WTC11 (cell line): ENCODE data around the gene ZNF276. TPM values are rescaled to one million over a fixed set of nuclear protein-coding genes. Genes with fewer than 3 reads are reported as not detected.
A peak's percentile ranks its signal among the peaks of the same experiment; 100 is the strongest.

Source experiments
- ATAC-seq: fragments of 200-7000 bp; cut with Tn5 transposase; 2 replicates; pipeline ENCODE4 v1.10.0; 2021; ENCODE audit warnings: mild to moderate bottlenecking, moderate library complexity
- CTCF ChIA-PET: fragments of 300-600 bp; sonication (Branson Sonifier 250); formaldehyde crosslinking; loops from one replicate; lab custom pipeline; 2021; ENCODE audit warnings: antibody characterized with exemption; lab: Charles Lee
- POLR2A ChIA-PET: fragments of 350-600 bp; sonication (Branson Sonifier 250); formaldehyde crosslinking; loops from one replicate; lab custom pipeline; 2021; ENCODE audit warnings: antibody characterized with exemption; lab: Charles Lee
- DNase-seq: peaks from one replicate; pipeline ENCODE4 v3.0.0; 2021; ENCODE audit warnings: low spot score
- H3K27ac Mint-ChIP-seq: 2 replicates; pipeline ENCODE4 v1.8.0; 2021; ENCODE audit warnings: mixed read lengths
- H3K27me3 Mint-ChIP-seq: 2 replicates; pipeline ENCODE4 v1.8.0; 2021; ENCODE audit warnings: low read depth, mild to moderate bottlenecking, moderate library complexity, mixed read lengths
- H3K36me3 Mint-ChIP-seq: 2 replicates; pipeline ENCODE4 v1.8.0; 2021; ENCODE audit warnings: mixed read lengths
- H3K4me1 Mint-ChIP-seq: 2 replicates; pipeline ENCODE4 v1.8.0; 2022; ENCODE audit warnings: mixed read lengths
- H3K4me3 Mint-ChIP-seq: 2 replicates; pipeline ENCODE4 v1.8.0; 2021; ENCODE audit warnings: mild to moderate bottlenecking, moderate library complexity, mixed read lengths
- H3K9me3 Mint-ChIP-seq: 2 replicates; pipeline ENCODE4 v1.8.0; 2021; ENCODE audit warnings: mixed read lengths
- CREB1 ChIP-seq: sonication (generic); formaldehyde crosslinking; IDR thresholded peaks from 2 replicates; pipeline ENCODE4 v1.8.0; 2023; ENCODE audit warnings: mild to moderate bottlenecking, missing genetic modification reagents
- EMX1 ChIP-seq: fragments of 250-450 bp; sonication (Bioruptor Pico); IDR thresholded peaks from 2 replicates; pipeline ENCODE4 v1.8.0; 2021; ENCODE audit warnings: mild to moderate bottlenecking
- FOXK1 ChIP-seq: sonication (generic); formaldehyde crosslinking; IDR thresholded peaks from 2 replicates; pipeline ENCODE4 v1.8.0; 2022; ENCODE audit warnings: mild to moderate bottlenecking, moderate library complexity, missing genetic modification reagents
- JUN ChIP-seq: sonication (generic); formaldehyde crosslinking; IDR thresholded peaks from 2 replicates; pipeline ENCODE4 v1.8.0; 2023; ENCODE audit warnings: mild to moderate bottlenecking, missing genetic modification reagents
- KAT7 ChIP-seq: sonication (generic); formaldehyde crosslinking; IDR thresholded peaks from 2 replicates; pipeline ENCODE4 v1.8.1; 2023; ENCODE audit warnings: missing genetic modification reagents, mild to moderate bottlenecking, borderline replicate concordance
- MAX ChIP-seq: sonication (generic); formaldehyde crosslinking; IDR thresholded peaks from 2 replicates; pipeline ENCODE4 v1.8.0; 2022; ENCODE audit warnings: mild to moderate bottlenecking, missing genetic modification reagents
- MLX ChIP-seq: sonication (generic); formaldehyde crosslinking; IDR thresholded peaks from 2 replicates; pipeline ENCODE4 v1.8.1; 2023; ENCODE audit warnings: mild to moderate bottlenecking, missing genetic modification reagents, moderate library complexity
- MXD4 ChIP-seq: fragments of 250-450 bp; sonication (Bioruptor Pico); IDR thresholded peaks from 2 replicates; pipeline ENCODE4 v1.8.0; 2021; ENCODE audit warnings: mild to moderate bottlenecking, moderate library complexity, borderline replicate concordance
- NFATC4 ChIP-seq: fragments of 250-450 bp; sonication (Bioruptor Pico); IDR thresholded peaks from 2 replicates; pipeline ENCODE4 v1.9.0; 2021; ENCODE audit warnings: mild to moderate bottlenecking
- OVOL2 ChIP-seq: fragments of 250-450 bp; sonication (Bioruptor Pico); IDR thresholded peaks from 2 replicates; pipeline ENCODE4 v1.9.0; 2021; ENCODE audit warnings: mild to moderate bottlenecking, borderline replicate concordance
- RORB ChIP-seq: fragments of 250-450 bp; sonication (Bioruptor Pico); IDR thresholded peaks from 2 replicates; pipeline ENCODE4 v1.9.0; 2021; ENCODE audit warnings: mild to moderate bottlenecking
- USF1 ChIP-seq: sonication (generic); formaldehyde crosslinking; IDR thresholded peaks from 2 replicates; pipeline ENCODE4 v1.8.0; 2022; ENCODE audit warnings: mild to moderate bottlenecking, missing genetic modification reagents
- USF2 ChIP-seq: sonication (generic); formaldehyde crosslinking; IDR thresholded peaks from 2 replicates; pipeline ENCODE4 v1.8.1; 2023; ENCODE audit warnings: mild to moderate bottlenecking, missing genetic modification reagents, moderate library complexity
- ZBTB21 ChIP-seq: sonication (generic); formaldehyde crosslinking; IDR thresholded peaks from 2 replicates; pipeline ENCODE4 v1.8.1; 2023; ENCODE audit warnings: mild to moderate bottlenecking, missing genetic modification reagents, borderline replicate concordance
- ZNF121 ChIP-seq: sonication (generic); formaldehyde crosslinking; IDR thresholded peaks from 2 replicates; pipeline ENCODE4 v1.8.0; 2023; ENCODE audit warnings: missing genetic modification reagents
- ZNF138 ChIP-seq: sonication (generic); formaldehyde crosslinking; conservative IDR thresholded peaks from 2 replicates; pipeline ENCODE4 v1.8.1; 2022; ENCODE audit warnings: mild to moderate bottlenecking, moderate library complexity, missing genetic modification reagents
- ZNF423 ChIP-seq: fragments of 250-450 bp; sonication (Bioruptor Pico); IDR thresholded peaks from 2 replicates; pipeline ENCODE4 v2.1.2; 2022; ENCODE audit warnings: mild to moderate bottlenecking, moderate library complexity
- total RNA-seq: library from RNA; stranded (reverse); gene quantifications from 3 replicates; pipeline ENCODE4 v1.2.3, GENCODE V29; 2021
- TF ChIP-seq, protein P1 (sequence below): fragments of 250-450 bp; sonication (Bioruptor Pico); IDR thresholded peaks from 2 replicates; pipeline ENCODE4 v1.9.0; 2021; ENCODE audit warnings: moderate library complexity, mild to moderate bottlenecking, inconsistent platforms, borderline replicate concordance
- TF ChIP-seq, protein P2 (sequence below): sonication (generic); formaldehyde crosslinking; conservative IDR thresholded peaks from 2 replicates; pipeline ENCODE4 v1.8.1; 2022; ENCODE audit warnings: mild to moderate bottlenecking, missing genetic modification reagents
- TF ChIP-seq, protein P3 (sequence below): fragments of 250-450 bp; sonication (Bioruptor Pico); IDR thresholded peaks from 2 replicates; pipeline ENCODE4 v1.9.0; 2021; ENCODE audit warnings: mild to moderate bottlenecking
- TF ChIP-seq, protein P4 (sequence below): sonication (generic); formaldehyde crosslinking; IDR thresholded peaks from 2 replicates; pipeline ENCODE4 v1.8.0; 2023; ENCODE audit warnings: missing genetic modification reagents

The ZNF276 gene
- total RNA-seq, 1 experiment from 2014 or later, result 16.6 TPM

DNA sequence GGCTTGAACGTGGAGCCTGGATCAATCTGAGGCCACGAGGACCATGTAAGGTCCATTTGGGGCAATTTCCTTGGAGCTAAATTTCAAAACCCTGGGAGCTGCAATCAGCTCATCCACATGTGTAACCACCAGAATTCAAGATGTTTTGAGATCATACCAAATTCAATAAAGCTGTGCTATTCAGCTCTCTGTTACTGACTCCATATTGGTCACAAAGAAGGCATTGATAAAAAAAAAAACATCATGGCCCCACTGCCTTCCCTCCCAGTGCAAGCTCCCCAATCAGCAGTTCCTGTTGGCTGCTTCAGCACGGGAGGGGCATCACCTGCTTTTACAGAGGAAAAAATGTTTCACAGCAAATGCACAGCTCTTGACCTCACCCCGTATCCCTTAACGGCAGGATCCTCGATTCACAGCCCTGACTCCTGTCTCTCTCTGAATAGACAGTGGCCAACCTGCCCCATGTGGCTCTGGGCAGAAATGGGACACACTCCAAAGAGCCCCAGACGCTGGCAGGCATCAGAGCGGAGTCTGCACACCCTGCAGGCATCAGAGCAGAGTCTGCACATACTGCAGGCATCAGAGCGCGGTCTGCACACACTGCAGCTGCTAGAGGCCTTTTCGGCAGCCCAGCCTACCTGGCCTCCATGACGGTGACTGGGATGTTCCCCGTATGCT lies 58.0 kb downstream of the ZNF276 start:
- peaks cover 53% of the 10 kb centered on the region for H3K36me3 Mint-ChIP-seq
- no peak overlapping the region for H3K4me3 Mint-ChIP-seq
- CTCF ChIA-PET, result interaction anchor here (1.0 kb wide), 1 partner anchor 143 kb away, joined by 3 read pairs; no protein-coding TSS in a partner anchor

DNA sequence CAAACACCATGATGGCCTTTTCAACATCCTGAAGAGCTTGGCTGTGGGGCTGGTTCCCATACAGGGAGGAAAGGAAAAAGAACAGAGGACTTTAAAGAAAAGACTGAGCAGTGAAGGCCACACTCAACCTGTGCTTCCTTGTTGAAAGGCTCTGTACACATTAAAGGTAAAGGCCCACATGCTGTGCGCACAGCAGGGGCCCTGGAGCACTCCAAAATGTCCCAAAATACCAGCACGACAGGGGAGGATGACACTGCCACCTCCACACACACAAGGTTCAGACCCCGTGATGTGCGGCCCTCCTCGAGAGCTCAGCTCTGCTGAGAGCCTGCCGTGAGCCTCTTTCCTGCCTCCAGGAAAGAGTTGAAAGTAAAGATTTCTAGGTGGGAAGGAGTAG lies 58.6 kb downstream of the ZNF276 start:
- DNase-seq (no peak), ATAC-seq (peak; percentile 36)
- no peak overlapping the region for H3K4me3 Mint-ChIP-seq
- no peaks in the 10 kb centered on the region for H3K27me3 Mint-ChIP-seq
- POLR2A ChIA-PET, result no interaction called here
- H3K27ac Mint-ChIP-seq, result peak overlapping the region; percentile 74
- H3K9me3 Mint-ChIP-seq, result no peaks in the 10 kb centered on the region
- H3K4me1 Mint-ChIP-seq, result peaks cover 9% of the 10 kb centered on the region; the same call in 1 of the 2 replicates
- peaks cover 59% of the 10 kb centered on the region for H3K36me3 Mint-ChIP-seq
- CTCF ChIA-PET, result interaction anchor here (1.0 kb wide), 2 partner anchors 130 to 143 kb away, joined by 3 read pairs; no protein-coding TSS in a partner anchor
- TF ChIP-seq ZNF423 (CRISPR knock-in tag) (peak; percentile 72; the same call in 1 of the 2 replicates), RORB (no peak)

More for the DNA sequence above, 58.0 kb downstream of the ZNF276 start:
- Mint-ChIP-seq H3K27ac (peak overlapping the region; percentile 74), H3K27me3 (no peaks in the 10 kb centered on the region), H3K4me1 (peaks cover 9% of the 10 kb centered on the region; the same call in 1 of the 2 replicates), H3K9me3 (no peaks in the 10 kb centered on the region)
- TF ChIP-seq, protein P1, sequence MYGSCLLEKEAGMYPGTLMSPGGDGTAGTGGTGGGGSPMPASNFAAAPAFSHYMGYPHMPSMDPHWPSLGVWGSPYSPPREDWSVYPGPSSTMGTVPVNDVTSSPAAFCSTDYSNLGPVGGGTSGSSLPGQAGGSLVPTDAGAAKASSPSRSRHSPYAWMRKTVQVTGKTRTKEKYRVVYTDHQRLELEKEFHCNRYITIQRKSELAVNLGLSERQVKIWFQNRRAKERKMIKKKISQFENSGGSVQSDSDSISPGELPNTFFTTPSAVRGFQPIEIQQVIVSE (CRISPR knock-in tag), result no peak
- TF ChIP-seq CREB1 (CRISPR knock-in tag) (no peak), USF1 (CRISPR knock-in tag) (no peak), KAT7 (no peak), ZNF138 (no peak), MAX (no peak), ZBTB21 (no peak), JUN (no peak), MLX (CRISPR knock-in tag) (no peak)
- TF ChIP-seq, protein P2, sequence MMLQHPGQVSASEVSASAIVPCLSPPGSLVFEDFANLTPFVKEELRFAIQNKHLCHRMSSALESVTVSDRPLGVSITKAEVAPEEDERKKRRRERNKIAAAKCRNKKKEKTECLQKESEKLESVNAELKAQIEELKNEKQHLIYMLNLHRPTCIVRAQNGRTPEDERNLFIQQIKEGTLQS, result no peak
- TF ChIP-seq, protein P3, sequence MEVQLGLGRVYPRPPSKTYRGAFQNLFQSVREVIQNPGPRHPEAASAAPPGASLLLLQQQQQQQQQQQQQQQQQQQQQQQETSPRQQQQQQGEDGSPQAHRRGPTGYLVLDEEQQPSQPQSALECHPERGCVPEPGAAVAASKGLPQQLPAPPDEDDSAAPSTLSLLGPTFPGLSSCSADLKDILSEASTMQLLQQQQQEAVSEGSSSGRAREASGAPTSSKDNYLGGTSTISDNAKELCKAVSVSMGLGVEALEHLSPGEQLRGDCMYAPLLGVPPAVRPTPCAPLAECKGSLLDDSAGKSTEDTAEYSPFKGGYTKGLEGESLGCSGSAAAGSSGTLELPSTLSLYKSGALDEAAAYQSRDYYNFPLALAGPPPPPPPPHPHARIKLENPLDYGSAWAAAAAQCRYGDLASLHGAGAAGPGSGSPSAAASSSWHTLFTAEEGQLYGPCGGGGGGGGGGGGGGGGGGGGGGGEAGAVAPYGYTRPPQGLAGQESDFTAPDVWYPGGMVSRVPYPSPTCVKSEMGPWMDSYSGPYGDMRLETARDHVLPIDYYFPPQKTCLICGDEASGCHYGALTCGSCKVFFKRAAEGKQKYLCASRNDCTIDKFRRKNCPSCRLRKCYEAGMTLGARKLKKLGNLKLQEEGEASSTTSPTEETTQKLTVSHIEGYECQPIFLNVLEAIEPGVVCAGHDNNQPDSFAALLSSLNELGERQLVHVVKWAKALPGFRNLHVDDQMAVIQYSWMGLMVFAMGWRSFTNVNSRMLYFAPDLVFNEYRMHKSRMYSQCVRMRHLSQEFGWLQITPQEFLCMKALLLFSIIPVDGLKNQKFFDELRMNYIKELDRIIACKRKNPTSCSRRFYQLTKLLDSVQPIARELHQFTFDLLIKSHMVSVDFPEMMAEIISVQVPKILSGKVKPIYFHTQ (CRISPR knock-in tag), result no peak
- DNase-seq, result no peak
- POLR2A ChIA-PET, result no interaction called here
- no peak for ATAC-seq

GRCh38 chr16:89782489-89782888 lies 61.2 kb downstream of the ZNF276 start:
- no peaks in the 10 kb centered on the region for H3K27me3 Mint-ChIP-seq
- peaks cover 9% of the 10 kb centered on the region; the same call in 1 of the 2 replicates for H3K4me1 Mint-ChIP-seq
- ATAC-seq (no peak), DNase-seq (no peak)
- H3K4me3 Mint-ChIP-seq, result no peak overlapping the region
- H3K27ac Mint-ChIP-seq, result peak overlapping the region; percentile 92
- no peaks in the 10 kb centered on the region for H3K9me3 Mint-ChIP-seq
- H3K36me3 Mint-ChIP-seq, result peaks cover 66% of the 10 kb centered on the region
- CTCF ChIA-PET, result interaction anchor here (0.5 kb wide), 1 partner anchor 77 kb away, joined by 3 read pairs; no protein-coding TSS in a partner anchor
- POLR2A ChIA-PET, result no interaction called here
- TF ChIP-seq JUN (no peak), USF1 (CRISPR knock-in tag) (no peak), NFATC4 (CRISPR knock-in tag) (no peak), USF2 (CRISPR knock-in tag) (no peak), ZNF121 (CRISPR knock-in tag) (no peak), MXD4 (CRISPR knock-in tag) (no peak), FOXK1 (CRISPR knock-in tag) (no peak), EMX1 (CRISPR knock-in tag) (no peak), OVOL2 (CRISPR knock-in tag) (no peak)
- TF ChIP-seq, protein P3 (CRISPR knock-in tag), result no peak
- TF ChIP-seq, protein P4, sequence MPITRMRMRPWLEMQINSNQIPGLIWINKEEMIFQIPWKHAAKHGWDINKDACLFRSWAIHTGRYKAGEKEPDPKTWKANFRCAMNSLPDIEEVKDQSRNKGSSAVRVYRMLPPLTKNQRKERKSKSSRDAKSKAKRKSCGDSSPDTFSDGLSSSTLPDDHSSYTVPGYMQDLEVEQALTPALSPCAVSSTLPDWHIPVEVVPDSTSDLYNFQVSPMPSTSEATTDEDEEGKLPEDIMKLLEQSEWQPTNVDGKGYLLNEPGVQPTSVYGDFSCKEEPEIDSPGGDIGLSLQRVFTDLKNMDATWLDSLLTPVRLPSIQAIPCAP (CRISPR knock-in tag), result no peak
